GM19438 (cell line): Measurements from ENCODE around the gene OTUD6A.

Source experiments
- ATAC-seq: cut with Tn5 transposase; IDR thresholded peaks from one replicate; pipeline ENCODE4 v1.9.1; 2021; ENCODE audit warnings: low read depth; ENCODE audit not compliant: unreplicated experiment

Gene OTUD6A, protein sequence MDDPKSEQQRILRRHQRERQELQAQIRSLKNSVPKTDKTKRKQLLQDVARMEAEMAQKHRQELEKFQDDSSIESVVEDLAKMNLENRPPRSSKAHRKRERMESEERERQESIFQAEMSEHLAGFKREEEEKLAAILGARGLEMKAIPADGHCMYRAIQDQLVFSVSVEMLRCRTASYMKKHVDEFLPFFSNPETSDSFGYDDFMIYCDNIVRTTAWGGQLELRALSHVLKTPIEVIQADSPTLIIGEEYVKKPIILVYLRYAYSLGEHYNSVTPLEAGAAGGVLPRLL

DNA sequence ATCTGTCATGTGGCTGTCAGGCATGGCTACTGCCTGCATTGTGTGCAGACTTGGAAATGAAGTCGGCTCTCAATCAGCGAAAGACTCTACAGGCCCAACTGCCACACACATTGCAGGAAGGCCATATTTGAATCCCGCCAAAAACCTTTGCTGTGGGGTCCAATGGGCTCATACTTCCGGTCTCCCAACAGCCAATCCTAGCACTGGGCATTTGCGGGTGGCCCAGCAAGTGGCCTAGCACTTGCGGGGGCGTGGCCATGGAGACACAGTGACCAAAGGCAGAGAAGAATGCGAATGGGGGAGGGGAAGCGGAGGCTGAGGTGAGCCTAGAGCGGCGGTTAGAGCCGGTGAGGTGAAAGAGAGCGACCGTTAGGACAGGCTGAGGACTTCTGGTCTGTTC, at the start of gene OTUD6A:
Gene OTUD6A (plus strand): TSS at position 382 of the 400 bp plus-strand sequence. CDS start 68 bp downstream, outside the sequence.
- ATAC-seq, result no peak

DNA sequence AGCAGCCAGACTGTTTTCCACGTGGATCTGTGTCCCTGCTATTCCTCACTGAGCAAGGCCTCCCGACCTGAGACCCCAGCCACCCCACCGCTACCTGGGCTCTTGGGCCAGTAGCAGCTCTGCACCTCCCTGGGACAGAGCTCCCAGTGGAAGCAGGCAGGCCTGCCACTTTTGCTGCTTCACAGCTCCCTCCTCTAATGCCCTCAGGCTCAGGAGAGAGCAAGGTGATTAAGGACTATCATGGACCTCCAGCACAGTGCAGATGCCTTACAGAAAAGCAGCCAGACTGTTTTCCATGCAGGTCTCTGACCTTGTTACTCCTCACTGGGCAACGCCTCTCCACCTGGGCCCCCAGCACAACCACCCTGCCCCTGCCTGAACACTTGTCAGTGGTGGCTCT, 49.5 kb upstream of the OTUD6A start:
- no peak for ATAC-seq

DNA sequence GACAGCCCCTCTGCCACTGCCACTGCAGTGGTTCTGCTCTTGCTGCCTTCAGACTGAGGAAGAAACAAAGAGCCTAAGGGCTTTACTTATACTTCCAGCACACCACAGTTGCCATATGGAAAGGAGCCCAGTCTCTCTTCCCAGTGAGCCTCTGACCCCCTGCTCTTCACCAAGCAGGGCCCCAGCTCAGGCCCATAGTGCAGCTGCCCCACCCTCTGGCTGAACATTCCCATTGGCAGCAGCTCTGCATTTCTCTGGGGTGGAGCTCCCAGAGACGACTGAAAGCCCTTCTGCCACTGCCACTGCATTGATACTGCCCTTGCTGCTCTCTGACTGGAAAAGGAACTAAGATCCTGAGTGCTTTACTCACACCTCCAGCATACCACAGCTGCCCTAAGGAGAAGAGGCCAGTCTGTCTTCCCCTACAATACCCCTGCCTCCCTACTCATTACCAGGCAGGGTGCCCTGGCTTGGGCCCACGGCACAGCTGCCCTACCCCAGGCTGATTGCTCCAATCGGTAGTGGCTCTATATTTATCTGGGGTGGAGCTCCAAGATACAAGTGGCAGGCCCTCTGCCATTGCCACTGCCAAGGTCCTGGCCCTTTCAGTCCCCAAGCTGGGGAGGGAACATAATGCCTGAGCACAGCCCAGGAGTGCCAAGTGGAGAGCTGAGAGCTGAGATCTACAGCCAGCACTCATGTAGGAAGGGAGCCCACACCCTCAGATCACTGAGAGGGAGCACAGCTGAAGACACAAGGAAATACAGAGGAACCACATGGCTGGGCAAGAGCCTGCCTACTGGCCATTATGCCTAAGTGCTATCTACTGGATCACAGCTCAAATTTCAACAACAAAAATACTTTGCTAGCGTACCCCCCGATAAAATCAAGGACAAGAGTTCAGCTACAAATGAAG, 48.5 kb upstream of the OTUD6A start:
- ATAC-seq, result no peak

DNA sequence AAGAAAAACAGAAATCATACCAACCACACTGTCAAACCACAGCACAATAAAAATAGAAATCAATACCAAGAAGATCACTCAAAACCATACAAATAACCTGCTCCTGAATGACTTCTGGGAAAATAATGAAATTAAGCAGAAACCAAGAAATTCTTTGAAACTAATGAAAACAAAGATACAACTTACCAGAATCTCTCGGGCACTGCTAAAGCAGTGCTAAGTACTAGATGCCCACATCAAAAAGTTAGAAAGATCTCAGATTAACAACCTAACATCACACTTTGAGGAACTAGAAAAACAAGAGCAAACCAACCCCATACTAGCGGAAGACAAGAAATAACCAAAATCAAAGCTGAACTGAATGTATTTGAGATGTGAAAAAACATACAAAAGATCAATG, 45.7 kb upstream of the OTUD6A start:
- no peak for ATAC-seq

DNA sequence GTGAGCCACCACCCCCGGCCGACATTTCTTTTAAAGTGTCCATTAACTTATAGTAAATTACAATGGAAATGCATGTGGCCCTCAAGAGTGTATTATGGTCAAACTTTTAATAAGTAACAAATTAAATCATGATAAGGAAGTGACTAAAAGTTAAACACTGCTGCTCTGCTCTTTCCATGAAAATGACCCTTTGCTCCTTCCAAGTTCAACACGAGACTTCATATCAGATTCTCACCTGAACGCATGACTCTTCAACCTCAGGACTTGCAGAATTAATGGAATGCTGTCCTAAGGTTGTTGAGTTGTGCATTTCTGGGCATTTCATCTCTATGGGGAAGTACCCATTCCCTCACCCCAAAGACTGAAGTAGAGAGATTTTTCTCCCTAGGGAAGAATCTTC, 39.6 kb upstream of the OTUD6A start:
- no peak for ATAC-seq

DNA sequence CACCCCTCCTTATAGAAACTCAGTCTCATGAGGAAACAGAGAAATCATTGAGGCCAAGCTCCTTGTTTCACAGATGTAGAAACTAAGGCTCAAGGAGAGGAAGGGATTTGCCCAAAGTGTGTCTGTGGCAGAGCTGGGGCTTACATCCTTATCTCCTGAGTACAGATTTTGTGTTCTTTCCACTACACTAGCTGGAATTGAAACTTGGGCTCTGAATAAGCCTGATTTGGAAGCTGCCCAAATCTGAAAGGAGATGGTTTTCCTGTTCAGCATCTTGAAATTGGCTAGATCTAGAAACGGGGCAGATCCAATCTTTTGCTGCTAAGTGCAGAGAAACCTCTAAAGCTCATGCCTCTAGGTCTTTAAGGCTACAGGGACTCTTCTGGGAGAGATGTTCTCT, 36.8 kb upstream of the OTUD6A start:
- no peak for ATAC-seq

DNA sequence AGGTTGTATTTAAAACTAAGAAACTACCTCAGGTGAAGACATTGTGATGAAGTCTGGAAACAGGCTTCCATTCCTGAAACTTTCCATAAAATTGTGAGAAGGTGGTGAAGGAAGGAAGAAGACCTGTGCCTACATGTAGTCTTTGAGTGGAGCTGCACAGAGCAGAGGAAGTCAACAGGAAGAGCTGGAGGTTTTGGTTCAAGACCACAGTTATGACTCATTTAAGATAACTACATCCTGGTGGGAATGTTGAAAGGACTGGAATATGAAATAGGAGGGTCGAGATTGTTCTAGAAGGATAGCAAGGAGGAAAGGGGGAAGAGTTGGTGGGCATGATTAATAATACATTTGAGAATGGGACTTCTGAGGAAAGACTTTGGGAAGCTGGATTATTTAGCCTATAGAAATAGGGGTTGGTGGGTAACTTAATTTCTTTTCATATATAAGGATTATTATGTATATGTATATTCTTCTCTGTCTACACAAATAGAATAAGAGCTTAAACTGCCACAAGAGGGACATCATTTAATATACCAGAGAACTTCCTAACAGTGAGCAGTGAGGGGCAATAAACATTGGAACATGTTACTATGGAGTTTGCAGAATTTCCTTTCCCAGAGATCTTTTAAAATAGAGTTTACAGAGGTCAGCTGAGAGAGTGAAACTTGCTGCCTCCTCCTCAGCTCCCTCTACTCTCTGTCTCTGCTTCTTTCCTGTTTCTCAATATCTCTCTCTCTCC, 36.0 kb upstream of the OTUD6A start:
- ATAC-seq, result no peak

DNA sequence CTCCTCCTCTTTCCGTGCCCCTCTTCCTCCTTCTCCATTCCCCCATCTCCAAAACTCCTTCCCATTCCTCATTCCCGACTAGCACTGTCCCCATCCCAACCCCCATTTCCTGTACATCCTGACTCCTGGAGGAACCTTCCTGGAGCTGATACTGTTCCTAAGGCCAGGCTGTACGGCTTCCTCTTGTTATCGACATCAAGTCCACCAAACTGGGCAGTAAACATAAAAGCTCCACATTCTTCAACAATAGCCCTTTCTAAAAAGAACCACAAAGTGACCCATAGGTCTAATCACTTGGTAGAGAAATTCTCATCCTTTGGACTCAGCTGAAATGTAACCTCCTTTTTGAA, 35.4 kb upstream of the OTUD6A start:
- no peak for ATAC-seq

DNA sequence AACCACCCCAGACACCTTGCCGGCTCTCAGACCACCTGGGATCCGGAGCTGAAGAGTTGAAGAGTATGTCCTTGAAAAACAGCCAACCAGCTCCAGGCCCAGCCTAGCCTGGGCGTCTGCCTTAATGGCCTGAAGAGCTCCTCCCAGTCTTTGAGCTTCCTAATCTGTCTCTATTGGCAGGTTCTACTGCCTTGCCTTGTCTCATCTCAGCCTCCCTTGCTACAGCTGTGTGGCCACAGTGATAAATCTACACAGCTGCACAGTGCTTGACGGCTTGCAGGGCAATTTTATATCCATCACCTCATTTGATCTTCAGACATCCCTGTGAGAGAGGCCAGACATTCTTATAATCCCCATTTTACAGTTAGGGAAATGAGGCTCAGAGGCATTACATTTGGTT, 32.4 kb upstream of the OTUD6A start:
- ATAC-seq, result no peak

DNA sequence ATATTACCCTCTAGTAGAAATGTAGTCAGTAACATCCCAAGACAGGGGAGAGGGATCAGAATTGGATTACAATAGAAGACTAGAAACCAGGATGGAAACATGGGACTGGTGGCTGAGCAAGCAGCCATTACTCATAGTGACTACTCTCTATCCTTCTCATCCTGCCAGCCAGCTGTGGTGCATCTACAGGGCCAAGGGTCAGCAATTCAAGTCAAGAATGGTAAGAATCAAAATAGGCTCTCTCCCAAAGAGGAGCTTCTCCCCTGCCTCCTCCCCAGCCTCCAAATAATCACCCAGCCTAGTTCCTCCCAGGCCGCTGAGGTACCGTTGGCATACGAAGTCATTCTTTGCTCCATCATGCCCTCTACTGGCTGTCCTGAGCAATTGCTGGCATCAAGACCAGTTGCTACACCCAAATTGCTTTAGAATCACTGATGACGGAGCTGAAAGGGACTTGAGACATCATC, 31.9 kb upstream of the OTUD6A start:
- ATAC-seq, result no peak

DNA sequence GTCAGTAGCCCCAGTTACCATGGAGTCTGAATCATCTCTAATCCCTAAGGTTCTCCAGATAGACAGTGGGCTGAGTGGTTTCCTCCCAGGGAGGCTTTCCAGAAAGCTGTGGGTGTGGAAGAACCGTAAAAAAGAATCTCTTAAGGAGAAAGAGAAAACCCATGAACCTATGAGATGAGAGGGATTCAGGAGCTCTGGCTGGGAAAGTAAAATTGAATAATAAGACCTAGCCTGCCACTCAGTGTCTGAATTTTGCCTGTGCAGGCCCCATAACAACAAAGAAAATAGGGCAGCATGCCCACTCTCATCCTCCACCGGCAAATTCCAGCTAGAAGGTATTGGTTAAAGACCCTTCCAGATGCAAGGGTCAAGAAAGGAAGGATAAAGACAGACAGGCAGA, 29.5 kb upstream of the OTUD6A start:
- no peak for ATAC-seq

DNA sequence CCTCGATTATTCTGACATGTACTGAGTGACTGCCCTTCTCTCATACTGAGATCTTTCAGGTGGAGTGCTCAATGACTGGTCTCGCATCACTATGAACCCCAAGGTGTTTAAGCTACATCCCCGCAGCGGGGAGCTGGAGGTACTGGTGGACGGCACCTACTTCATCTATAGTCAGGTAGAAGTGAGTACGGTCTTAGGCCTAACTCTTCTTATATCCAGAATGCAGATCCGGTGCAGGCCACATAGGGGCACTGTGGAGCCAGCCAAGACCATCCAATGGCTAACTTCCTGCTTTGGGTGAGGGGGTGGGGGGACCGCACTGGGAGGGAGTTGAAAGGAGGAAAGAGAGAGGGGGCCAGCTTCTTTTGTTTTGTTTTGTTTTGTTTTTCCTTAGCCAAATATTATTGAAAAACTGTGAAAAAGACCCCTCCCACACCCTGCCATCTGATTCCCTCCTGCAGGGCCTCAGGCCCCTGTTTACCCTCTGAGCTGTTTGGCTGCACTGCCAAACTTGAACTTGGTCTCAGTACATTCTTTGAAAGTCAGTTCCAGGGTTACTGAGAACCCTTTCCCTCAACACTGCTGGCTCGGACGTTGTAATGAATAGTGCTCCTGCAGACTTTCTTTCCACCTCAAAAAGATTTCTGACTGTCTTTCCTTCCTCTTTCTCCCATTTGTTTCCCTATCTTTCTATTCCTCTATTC, 28.8 kb upstream of the OTUD6A start:
- no peak for ATAC-seq

DNA sequence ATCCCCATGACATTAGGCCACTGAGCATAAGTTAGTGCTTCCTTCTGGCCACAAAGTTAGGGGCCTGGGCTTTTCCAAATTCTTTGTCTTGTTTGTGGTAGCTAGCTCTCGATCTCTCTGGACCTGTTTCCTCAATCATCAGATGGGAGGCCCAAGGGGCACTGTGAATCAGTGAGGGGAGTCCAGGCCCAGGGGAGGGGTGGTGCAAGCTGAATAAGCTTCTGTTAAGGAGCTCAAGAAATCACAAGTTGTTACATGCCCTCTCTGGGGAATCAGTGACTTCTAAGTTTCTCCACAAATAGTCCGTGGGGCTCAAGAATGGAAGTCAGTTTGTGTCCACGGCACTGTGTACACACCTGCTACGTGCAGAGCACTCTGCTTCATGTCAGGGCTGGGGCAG, 27.6 kb upstream of the OTUD6A start:
- no peak for ATAC-seq

DNA sequence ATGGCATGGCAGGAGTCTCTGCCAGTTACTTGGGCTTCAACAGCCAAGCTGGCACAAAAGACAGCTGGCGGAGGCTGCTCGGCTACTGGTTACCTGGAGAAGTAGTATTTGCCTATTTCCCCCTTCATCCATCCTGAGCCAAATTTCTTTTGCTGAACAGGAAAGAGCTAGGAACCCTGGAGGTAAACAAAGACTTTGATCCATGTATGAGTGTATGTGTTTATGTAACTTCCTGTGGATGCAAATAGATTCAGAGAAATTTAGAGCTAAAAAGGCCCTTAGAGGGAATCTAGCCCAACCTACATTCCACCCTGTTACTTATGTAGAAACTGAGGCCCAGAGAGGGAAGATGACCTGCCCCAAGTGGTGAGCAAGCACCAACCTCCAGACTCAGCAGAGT, 23.7 kb upstream of the OTUD6A start:
- no peak for ATAC-seq

DNA sequence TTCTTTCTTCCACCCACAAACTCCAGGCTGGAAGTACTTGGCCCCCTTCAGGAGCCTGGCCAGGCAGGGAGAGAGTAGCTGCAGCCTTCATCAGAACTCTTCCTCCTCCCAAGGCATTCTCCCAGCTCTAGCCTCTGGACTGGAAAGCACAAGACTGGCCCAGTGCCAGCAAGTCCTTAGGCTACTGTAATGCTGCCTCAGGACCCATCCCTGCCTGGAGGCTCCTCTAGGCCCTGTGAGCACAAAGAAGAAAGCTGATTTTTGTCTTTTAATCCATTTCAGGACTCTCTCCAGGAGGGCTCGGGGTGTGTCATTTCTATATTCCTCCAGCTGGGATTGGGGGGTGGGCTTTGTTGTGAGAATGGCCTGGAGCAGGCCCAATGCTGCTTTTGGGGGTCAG, 23.3 kb upstream of the OTUD6A start:
- no peak for ATAC-seq

DNA sequence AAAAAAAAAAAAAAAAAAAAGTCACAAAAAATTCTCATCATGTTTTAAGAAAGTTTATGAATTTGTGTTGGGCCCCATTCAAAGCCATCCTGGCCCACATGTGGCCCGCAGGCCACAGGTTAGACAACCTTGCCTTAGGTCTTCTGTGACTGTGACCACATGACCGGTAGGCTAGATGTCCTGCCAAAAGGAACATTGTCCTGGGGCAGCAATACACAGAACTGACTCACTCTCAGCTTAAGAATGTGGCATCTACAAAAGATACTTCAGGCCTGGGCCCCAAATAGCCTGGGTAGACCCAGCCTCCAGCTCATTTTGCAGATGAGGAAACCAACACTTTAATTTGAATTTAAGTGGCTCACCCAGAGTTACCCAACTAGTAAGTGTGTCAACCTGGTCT, 22.5 kb upstream of the OTUD6A start:
- ATAC-seq, result no peak

DNA sequence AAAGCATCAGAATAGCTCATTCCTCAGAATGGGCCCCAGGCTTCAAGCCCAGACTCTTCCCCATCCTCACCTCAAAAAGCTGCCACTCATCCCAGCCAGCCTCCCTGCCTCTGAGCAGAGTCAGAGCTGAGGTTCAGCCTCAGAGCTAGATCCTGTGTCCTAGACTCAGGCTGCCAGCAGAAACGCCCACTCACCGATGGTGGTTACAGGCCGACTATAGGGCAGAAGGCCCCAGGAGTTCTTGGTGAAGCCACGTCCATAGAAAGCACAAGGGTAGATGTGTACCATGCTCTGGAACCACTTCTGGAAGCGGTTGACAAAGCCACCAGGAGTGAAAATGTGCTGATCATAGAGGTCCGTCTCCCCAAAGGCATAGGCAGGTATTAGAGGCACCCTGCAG, 20.3 kb upstream of the OTUD6A start:
- no peak for ATAC-seq

DNA sequence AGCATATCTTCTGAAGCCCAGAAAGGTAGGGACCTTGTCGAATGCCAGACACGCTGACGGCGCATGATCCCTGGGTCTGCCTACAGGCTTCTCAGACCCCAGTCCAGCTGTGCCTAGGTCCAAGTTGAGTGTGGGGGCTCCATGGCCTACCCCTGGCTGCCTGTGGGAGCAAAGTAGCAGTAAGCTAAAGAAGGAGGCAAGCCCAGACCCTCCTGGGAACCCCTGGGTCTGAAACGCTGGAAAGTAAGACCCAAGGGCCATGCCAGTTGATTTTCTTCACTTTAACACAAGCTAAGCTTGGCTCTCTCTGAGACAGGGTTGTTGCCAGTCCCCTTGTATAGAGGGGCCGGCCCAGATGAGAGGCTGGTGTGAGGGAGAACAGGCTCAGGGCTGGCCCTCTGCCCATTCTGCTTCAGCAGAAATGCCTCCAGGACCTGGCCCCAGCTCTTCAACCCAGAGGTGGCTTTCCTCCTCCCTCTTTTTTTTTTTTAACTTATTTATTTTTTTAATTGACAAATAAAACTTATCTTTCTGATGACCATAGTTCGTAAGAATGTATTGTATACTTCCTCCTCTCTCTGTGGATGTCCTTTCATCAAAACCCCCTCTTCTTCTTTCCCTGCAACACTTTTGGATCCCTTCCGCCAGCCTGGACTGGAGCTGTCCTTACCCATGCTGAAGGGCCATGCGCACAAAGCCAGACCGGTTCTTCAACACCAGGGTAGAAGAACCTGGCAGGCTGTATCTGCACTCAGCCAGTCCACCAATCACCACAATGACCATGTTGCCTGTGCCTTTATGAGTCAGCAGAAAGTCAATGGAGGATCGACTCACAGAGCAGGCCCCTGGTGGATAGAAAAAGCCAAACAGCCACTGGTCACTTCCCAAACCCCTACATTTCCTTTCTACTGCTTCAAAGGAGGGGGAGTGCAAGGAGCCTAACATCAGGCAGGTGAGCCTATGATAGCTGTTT, 19.6 kb upstream of the OTUD6A start:
- no peak for ATAC-seq

DNA sequence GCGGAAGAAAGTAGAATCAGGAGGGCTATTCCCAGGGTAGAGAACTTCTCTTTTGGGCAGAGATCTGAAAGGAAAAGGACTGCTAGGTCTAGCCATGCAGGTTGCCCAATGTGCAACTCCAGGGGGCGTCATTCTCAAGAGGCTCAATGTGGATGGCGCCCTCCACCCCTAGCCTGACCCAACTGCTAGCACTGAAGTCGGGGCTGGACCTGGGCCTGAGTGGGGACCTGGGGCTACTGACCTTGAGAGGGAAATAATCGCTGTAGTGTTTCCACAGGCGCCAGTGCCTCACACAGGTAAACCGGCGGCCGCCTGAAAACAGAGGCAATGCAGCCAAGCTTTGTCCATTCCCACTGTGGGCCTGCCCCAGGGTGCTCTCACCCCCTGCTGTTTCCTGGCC, 18.6 kb upstream of the OTUD6A start:
- no peak for ATAC-seq
